HCT116 (cell line): ENCODE measurements around the gene PRPH2. TPM values are rescaled to one million over a fixed set of nuclear protein-coding genes. Genes with fewer than 3 reads are reported as not detected.

Experiments used
- ATAC-seq: fragments of 200-7000 bp; cut with Tn5 transposase; 2 replicates; pipeline ENCODE4 v1.9.1; 2020; ENCODE audit warnings: mild to moderate bottlenecking, moderate library complexity
- BruUV-seq: library from RNA; stranded (reverse); fragments of 400-500 nt; replicated peaks from 2 replicates; lab custom pipeline; 2021; lab: Mats Ljungman, UMichigan
- CTCF ChIA-PET: fragments of 300-600 bp; sonication (Branson Sonifier 250); formaldehyde crosslinking; loops from one replicate; lab custom pipeline; 2021; ENCODE audit warnings: antibody characterized with exemption; lab: Charles Lee
- POLR2A ChIA-PET: fragments of 300-600, 350-600 bp; sonication (Branson Sonifier 250); formaldehyde crosslinking; loops from one replicate; lab custom pipeline; 2021; ENCODE audit warnings: antibody characterized with exemption; lab: Charles Lee
- RAD21 ChIA-PET, 2 experiments: fragments of 300-600 bp; sonication (Branson Sonifier 250); formaldehyde crosslinking; loops; one replicate each; lab custom pipeline; 2023; ENCODE audit warnings: low total read pairs in 2 of 2; ENCODE audit not compliant: uncharacterized antibody in 2 of 2, unreplicated experiment in 2 of 2, low non-redundant PET in 1 of 2; lab: Charles Lee
- DNase-seq: peaks from one replicate; pipeline ENCODE4 v3.0.0-alpha.2; 2010; ENCODE audit warnings: low read depth, low spot score
- H2AFZ ChIP-seq: fragments of 200-600 bp; shearing (Covaris generic), sonication (generic); 2 replicates; pipeline ENCODE4 v1.6.1; 2017; ENCODE audit warnings: low read depth, mixed run types, mixed read lengths, antibody characterized with exemption, low read length; ENCODE audit not compliant: poor library complexity, severe bottlenecking
- H3K27ac ChIP-seq: 2 replicates; pipeline ENCODE4 v1.5.1; 2012; ENCODE audit warnings: low read depth, low read length
- H3K27me3 ChIP-seq: fragments of 200-600 bp; sonication (generic); 2 replicates; pipeline ENCODE4 v1.6.1; 2016; ENCODE audit warnings: mixed run types, low read length, mixed read lengths; ENCODE audit not compliant: insufficient read depth
- H3K36me3 ChIP-seq, 2 experiments: fragments of 200-500 bp in 1 of 2; fragments of 200-600 bp in 1 of 2; sonication (Bioruptor generic) in 1 of 2; sonication (generic) in 1 of 2; 2 replicates each; pipeline versions ENCODE4 v1.5.1 to v1.6.1; 2014 to 2016; ENCODE audit warnings: low read length in 2 of 2, inconsistent platforms in 1 of 2, mixed read lengths in 1 of 2, mixed run types in 1 of 2; ENCODE audit not compliant: insufficient read depth in 2 of 2, control insufficient read depth in 1 of 2
- H3K4me1 ChIP-seq, 2 experiments: fragments of 200-600 bp in 1 of 2; sonication (generic) in 1 of 2; 2 replicates each; pipeline versions ENCODE4 v1.5.1 to v1.6.1; 2012 to 2017; ENCODE audit warnings: low read length in 2 of 2, inconsistent platforms in 1 of 2, mild to moderate bottlenecking in 1 of 2, mixed read lengths in 1 of 2, mixed run types in 1 of 2, moderate library complexity in 1 of 2; ENCODE audit not compliant: insufficient read depth in 2 of 2, control insufficient read depth in 1 of 2
- H3K4me2 ChIP-seq: fragments of 200-600 bp; sonication (generic); 2 replicates; pipeline ENCODE4 v1.6.1; 2017; ENCODE audit warnings: mixed run types, low read length, mixed read lengths
- H3K4me3 ChIP-seq, 2 experiments: fragments of 200-600 bp in 1 of 2; sonication (generic) in 1 of 2; replicated peaks in 1 of 2; 2 replicates each; pipeline ENCODE4 v1.5.1; 2011 to 2016; ENCODE audit warnings: low read length in 2 of 2, control low read depth in 1 of 2, low read depth in 1 of 2, mild to moderate bottlenecking in 1 of 2, mixed read lengths in 1 of 2, mixed run types in 1 of 2
- H3K79me2 ChIP-seq: fragments of 200-600 bp; sonication (generic); 2 replicates; pipeline ENCODE4 v1.6.1; 2017; ENCODE audit warnings: mild to moderate bottlenecking, mixed run types, low read length, moderate library complexity, mixed read lengths; ENCODE audit not compliant: insufficient read depth
- H3K9ac ChIP-seq: fragments of 200-600 bp; sonication (generic); 2 replicates; pipeline ENCODE4 v1.6.1; 2016; ENCODE audit warnings: low read length, mixed read lengths
- H3K9me2 ChIP-seq: fragments of 200-600 bp; sonication (generic), shearing (Covaris generic); 2 replicates; pipeline ENCODE4 v1.6.1; 2017; ENCODE audit warnings: mixed run types, mild to moderate bottlenecking, moderate library complexity; ENCODE audit not compliant: insufficient read depth
- H3K9me3 ChIP-seq, 2 experiments: fragments of 200-500 bp in 1 of 2; fragments of 200-600 bp in 1 of 2; sonication (Bioruptor generic) in 1 of 2; sonication (generic) in 1 of 2; 2 replicates each; pipeline ENCODE4 v1.6.1; 2014 to 2017; ENCODE audit warnings: low read length in 2 of 2, mixed read lengths in 2 of 2, inconsistent platforms in 1 of 2, low read depth in 1 of 2, mild to moderate bottlenecking in 1 of 2, mixed run types in 1 of 2, moderate library complexity in 1 of 2; ENCODE audit not compliant: control insufficient read depth in 1 of 2, insufficient read depth in 1 of 2
- H4K20me1 ChIP-seq: fragments of 200-600 bp; sonication (generic), shearing (Covaris generic); 2 replicates; pipeline ENCODE4 v1.6.1; 2017; ENCODE audit warnings: mixed run types, mild to moderate bottlenecking, moderate library complexity; ENCODE audit not compliant: insufficient read depth
- CBX3 ChIP-seq: IDR thresholded peaks from 2 replicates; pipeline ENCODE4 v1.6.1; 2012; ENCODE audit warnings: low read depth
- EGR1 ChIP-seq: IDR thresholded peaks from 2 replicates; pipeline ENCODE4 v1.6.1; 2012; ENCODE audit warnings: low read depth
- ELF1 ChIP-seq: IDR thresholded peaks from 2 replicates; pipeline ENCODE4 v1.6.1; 2012; ENCODE audit warnings: low read depth, borderline replicate concordance
- EZH2phosphoT487 ChIP-seq: fragments of 200-600 bp; IDR thresholded peaks from 2 replicates; pipeline ENCODE4 v1.6.1; 2018; ENCODE audit warnings: antibody characterized with exemption, borderline replicate concordance
- POLR2AphosphoS5 ChIP-seq: IDR thresholded peaks from 2 replicates; pipeline ENCODE4 v1.6.1; 2011; ENCODE audit warnings: mild to moderate bottlenecking, low read depth, low read length, moderate library complexity
- RAD21 ChIP-seq: IDR thresholded peaks from 2 replicates; pipeline ENCODE4 v1.6.1; 2012; ENCODE audit warnings: low read depth, mild to moderate bottlenecking
- SIN3A ChIP-seq: IDR thresholded peaks from 2 replicates; pipeline ENCODE4 v1.6.1; 2012; ENCODE audit warnings: low read depth
- SRF ChIP-seq: IDR thresholded peaks from 2 replicates; pipeline ENCODE4 v1.6.1; 2012; ENCODE audit warnings: low read depth
- TCF7L2 ChIP-seq: IDR thresholded peaks from 2 replicates; pipeline ENCODE4 v1.7.0; 2011; ENCODE audit warnings: borderline replicate concordance, inconsistent platforms; ENCODE audit not compliant: insufficient read depth, insufficient read length; ENCODE audit errors: extremely low read depth
- YY1 ChIP-seq: IDR thresholded peaks from 2 replicates; pipeline ENCODE4 v1.6.1; 2011; ENCODE audit warnings: low read length, low read depth, moderate library complexity, mild to moderate bottlenecking; ENCODE audit not compliant: insufficient replicate concordance; ENCODE audit errors: extremely low read depth
- ZFX ChIP-seq: fragments of 450-650 bp; IDR thresholded peaks from 2 replicates; pipeline ENCODE4 v1.6.1; 2017
- ZNF274 ChIP-seq: fragments of 200-500 bp; sonication (Bioruptor generic); IDR thresholded peaks from 2 replicates; pipeline ENCODE4 v1.6.1; 2014; ENCODE audit warnings: mild to moderate bottlenecking, low read depth, low read length, inconsistent platforms
- intact Hi-C: fragments of 100-400 bp; cut with micrococcal nuclease; formaldehyde crosslinking; loops from 2 replicates; pipeline ENCODE4 v1.10.0; 2022
- total RNA-seq: library from RNA; stranded (reverse); gene quantifications from one replicate; pipeline ENCODE4 v1.2.1, GENCODE V29; 2021; ENCODE audit not compliant: unreplicated experiment
- TF ChIP-seq, protein P1 (sequence below): IDR thresholded peaks from 2 replicates; pipeline ENCODE4 v1.6.1; 2012
- TF ChIP-seq, protein P2 (sequence below): IDR thresholded peaks from 2 replicates; pipeline ENCODE4 v1.6.1; 2011; ENCODE audit warnings: mild to moderate bottlenecking, low read length, moderate library complexity; ENCODE audit not compliant: insufficient replicate concordance; ENCODE audit errors: extremely low read depth

The PRPH2 gene
- total RNA-seq, 1 experiment from 2014 or later = not detected

DNA sequence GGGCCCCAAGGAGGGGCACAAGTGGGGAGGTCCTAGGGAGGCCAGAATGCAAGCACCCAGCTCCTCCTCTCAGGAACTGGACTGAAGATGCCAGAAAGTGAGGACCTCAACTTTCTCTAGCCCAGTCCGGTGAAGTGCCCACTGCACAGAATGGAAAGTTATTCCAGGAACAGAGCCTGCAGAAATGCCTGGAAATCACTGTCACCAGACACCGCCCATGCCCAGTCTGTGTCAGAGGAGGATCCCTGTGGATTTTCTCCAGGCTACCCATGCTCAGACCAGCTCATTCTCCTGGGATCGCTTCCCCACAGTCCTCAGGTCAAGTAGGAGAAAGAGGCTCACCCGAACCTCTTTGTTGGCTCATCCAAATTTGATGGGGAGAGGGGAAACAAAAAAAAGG lies 6.5 kb downstream of the PRPH2 start (continued):
- TF ChIP-seq, protein P1, sequence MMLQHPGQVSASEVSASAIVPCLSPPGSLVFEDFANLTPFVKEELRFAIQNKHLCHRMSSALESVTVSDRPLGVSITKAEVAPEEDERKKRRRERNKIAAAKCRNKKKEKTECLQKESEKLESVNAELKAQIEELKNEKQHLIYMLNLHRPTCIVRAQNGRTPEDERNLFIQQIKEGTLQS = no peak

GRCh38 chr6:42714098-42714761 lies 8.2 kb downstream of the PRPH2 start:
- no peak overlapping the region for H3K27ac ChIP-seq
- TF ChIP-seq, protein P2, sequence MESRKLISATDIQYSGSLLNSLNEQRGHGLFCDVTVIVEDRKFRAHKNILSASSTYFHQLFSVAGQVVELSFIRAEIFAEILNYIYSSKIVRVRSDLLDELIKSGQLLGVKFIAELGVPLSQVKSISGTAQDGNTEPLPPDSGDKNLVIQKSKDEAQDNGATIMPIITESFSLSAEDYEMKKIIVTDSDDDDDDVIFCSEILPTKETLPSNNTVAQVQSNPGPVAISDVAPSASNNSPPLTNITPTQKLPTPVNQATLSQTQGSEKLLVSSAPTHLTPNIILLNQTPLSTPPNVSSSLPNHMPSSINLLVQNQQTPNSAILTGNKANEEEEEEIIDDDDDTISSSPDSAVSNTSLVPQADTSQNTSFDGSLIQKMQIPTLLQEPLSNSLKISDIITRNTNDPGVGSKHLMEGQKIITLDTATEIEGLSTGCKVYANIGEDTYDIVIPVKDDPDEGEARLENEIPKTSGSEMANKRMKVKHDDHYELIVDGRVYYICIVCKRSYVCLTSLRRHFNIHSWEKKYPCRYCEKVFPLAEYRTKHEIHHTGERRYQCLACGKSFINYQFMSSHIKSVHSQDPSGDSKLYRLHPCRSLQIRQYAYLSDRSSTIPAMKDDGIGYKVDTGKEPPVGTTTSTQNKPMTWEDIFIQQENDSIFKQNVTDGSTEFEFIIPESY = no peak
- TF ChIP-seq SRF (no peak), ZFX (no peak), EGR1 (no peak), ZNF274 (no peak), ELF1 (no peak), EZH2phosphoT487 (no peak), RAD21 (no peak), SIN3A (no peak), CBX3 (no peak), POLR2AphosphoS5 (no peak), YY1 (no peak), TCF7L2 (no peak)
- ChIA-PET POLR2A (no interaction called here), RAD21 (no interaction called here), CTCF (interaction anchor here (1.6 kb wide), 1 partner anchor 12 kb away, joined by 4 read pairs; no protein-coding TSS in a partner anchor)
- no peaks in the 10 kb centered on the region for H3K79me2 ChIP-seq
- BruUV-seq = no TSS peak
- DNase-seq = no peak
- H3K9me3 ChIP-seq = peaks cover 6 to 7% of the 10 kb centered on the region in 2 experiments; a peak in 1 of 4 replicates
- ATAC-seq = no peak
- H3K9ac ChIP-seq = no peak overlapping the region
- no peaks in the 10 kb centered on the region for H4K20me1 ChIP-seq
- H3K9me2 ChIP-seq = no peaks in the 10 kb centered on the region
- peaks cover 0 to 4% of the 10 kb centered on the region in 2 experiments; a peak in 1 of 4 replicates for H3K4me1 ChIP-seq
- H3K36me3 ChIP-seq = no peaks in the 10 kb centered on the region
- H3K4me2 ChIP-seq = no peak overlapping the region
- no peak overlapping the region for H2AFZ ChIP-seq
- intact Hi-C loops = no loop called here
- H3K4me3 ChIP-seq = no peak overlapping the region
- no peaks in the 10 kb centered on the region for H3K27me3 ChIP-seq
